NCI-H226 (cell line): Measurements from ENCODE around the gene ANKRD62.
"Not testable (repeated sequence)": the region's sequence is repeated elsewhere in the genome, so short reads cannot be mapped to it uniquely, and the experiment has no call there.

Experiments used
- DNase-seq: peaks from one replicate; pipeline ENCODE4 v3.0.0-alpha.2; 2015

ANKRD62 gene

GRCh38 chr18:12101266-12101665 lies 7.6 kb downstream of the ANKRD62 start:
- DNase-seq: no peak

- no peak for DNase-seq
Observed at GRCh38 chr18:12102136-12102842, 8.6 kb downstream of the ANKRD62 start.

- DNase-seq: no peak
Observed at GRCh38 chr18:12106471-12106870, 12.8 kb downstream of the ANKRD62 start.

GRCh38 chr18:12109836-12110235 lies 16.2 kb downstream of the ANKRD62 start:
- DNase-seq: no peak

GRCh38 chr18:12113999-12114646 lies 20.5 kb downstream of the ANKRD62 start:
- no peak for DNase-seq

- no peak for DNase-seq
Observed at GRCh38 chr18:12119358-12119757, 25.7 kb downstream of the ANKRD62 start.

- no peak for DNase-seq
Observed at GRCh38 chr18:12121175-12122042, 27.8 kb downstream of the ANKRD62 start.

GRCh38 chr18:12122043-12122389 lies 28.4 kb downstream of the ANKRD62 start:
- not testable (repeated sequence) for DNase-seq

GRCh38 chr18:12127647-12128046 lies 34.0 kb downstream of the ANKRD62 start:
- DNase-seq: not testable (repeated sequence)

- DNase-seq: not testable (repeated sequence)
Observed at GRCh38 chr18:12138831-12139230, 45.2 kb downstream of the ANKRD62 start.

GRCh38 chr18:12140866-12141265 lies 47.2 kb downstream of the ANKRD62 start:
- not testable (repeated sequence) for DNase-seq

GRCh38 chr18:12141778-12142177 lies 48.1 kb downstream of the ANKRD62 start:
- DNase-seq: not testable (repeated sequence)

GRCh38 chr18:12149431-12149830 lies 55.8 kb downstream of the ANKRD62 start:
- DNase-seq: not testable (repeated sequence)

GRCh38 chr18:12154361-12154760 lies 60.7 kb downstream of the ANKRD62 start:
- DNase-seq: no peak

- DNase-seq: no peak
Observed at GRCh38 chr18:12155996-12156395, 62.4 kb downstream of the ANKRD62 start.

GRCh38 chr18:12159446-12159845 lies 65.8 kb downstream of the ANKRD62 start:
- peak; percentile 84 for DNase-seq

GRCh38 chr18:12162786-12163185 lies 69.1 kb downstream of the ANKRD62 start:
- DNase-seq: no peak

- DNase-seq: no peak
Observed at GRCh38 chr18:12165038-12165768, 71.6 kb downstream of the ANKRD62 start.
